ENCODE results near the gene GPATCH11.

The GPATCH11 gene
- 31.4 to 48.3 (median 43.3) reads per million in 4 experiments for total RNA-seq

DNA sequence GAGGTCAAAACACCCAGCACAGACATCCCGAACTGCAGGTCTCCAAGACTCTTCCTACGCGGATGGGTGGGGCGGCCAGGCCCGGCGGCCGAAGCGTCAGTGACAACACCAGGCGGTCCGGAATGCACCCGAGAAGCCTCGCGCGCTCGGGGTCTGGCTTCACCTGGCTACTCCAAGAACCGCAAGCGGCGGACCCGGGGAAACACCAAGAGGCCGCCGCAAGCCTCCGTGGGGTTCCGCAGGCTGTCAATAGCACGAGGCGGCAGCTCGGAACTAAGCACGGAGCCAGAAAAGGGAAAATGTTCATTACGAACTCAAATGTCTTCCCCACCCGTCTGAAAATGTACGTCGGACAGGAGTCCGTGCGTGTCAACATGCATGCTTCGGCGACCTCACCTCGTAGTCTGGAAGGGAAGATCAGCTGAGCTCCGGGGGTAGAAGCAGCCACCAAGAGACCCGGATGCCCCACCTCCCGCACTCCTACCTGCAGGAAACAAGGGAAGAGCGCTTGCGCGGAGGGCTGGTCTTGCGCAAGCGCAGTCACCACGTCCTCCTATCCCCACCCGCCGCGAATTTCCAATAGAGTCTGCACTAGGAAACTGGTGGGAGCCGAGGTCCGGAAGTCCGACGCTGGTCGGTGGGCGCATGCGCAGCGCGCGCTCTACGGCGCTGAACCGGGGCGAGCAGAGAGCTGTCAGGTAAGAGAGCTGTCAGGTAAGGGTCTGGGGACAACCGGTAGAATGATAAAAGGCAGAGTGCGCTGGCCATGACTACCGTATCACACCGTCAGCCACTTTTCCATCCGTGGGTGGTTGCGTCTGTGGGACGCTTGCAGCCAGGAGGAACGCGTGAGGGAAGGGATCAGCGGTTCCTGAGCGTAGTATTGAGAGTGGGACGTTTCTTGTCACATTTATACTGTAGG, at the start of gene GPATCH11, which contains the start of gene HEATR5B:
Gene GPATCH11, plus strand, starts transcription at position 646 of the 922 bp plus-strand sequence. CDS start 3,864 bp downstream, outside the sequence.
Gene HEATR5B, minus strand, starts transcription at position 500 of the 922 bp plus-strand sequence. CDS start 958 bp downstream, outside the sequence.
- peak; percentile 90 for DNase-seq

DNA sequence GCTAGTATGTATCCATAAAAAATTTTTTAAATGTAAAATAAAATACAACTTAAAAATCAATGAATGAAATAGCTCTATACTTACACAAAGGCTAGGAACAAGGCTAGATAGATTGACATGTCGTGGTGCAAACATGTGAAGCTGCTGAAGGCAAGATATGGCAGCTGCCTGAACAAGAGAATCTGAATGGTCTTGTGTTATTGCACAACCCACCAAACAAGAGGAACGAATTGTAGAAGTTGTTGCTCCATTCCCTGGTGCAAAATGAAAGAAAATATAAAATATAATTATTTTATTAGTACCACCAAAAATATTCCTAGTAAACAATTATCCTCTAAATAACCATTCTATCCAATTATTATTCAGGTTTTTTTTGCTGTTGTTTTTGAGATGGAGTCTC, 46.5 kb upstream of the GPATCH11 start:
- no peak for DNase-seq

DNA sequence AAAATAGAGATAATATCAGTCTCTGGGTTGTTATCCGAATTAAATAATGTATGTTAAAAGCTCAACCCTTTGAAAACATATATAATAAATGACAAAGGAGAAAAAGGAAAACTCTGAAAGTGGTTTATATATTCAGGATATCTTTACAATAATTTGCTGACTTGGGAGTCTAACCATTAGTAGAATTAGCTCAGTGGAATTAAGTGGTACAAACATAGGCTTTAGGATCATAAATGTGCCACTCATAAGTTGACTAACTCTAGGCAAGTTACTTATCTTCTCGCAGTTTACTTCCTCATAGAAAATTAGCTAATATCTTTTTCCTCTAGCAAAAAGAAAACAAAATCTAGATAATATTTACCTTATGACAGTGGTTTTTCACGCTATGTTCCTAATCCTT, 44.7 kb upstream of the GPATCH11 start:
- DNase-seq = no peak

DNA sequence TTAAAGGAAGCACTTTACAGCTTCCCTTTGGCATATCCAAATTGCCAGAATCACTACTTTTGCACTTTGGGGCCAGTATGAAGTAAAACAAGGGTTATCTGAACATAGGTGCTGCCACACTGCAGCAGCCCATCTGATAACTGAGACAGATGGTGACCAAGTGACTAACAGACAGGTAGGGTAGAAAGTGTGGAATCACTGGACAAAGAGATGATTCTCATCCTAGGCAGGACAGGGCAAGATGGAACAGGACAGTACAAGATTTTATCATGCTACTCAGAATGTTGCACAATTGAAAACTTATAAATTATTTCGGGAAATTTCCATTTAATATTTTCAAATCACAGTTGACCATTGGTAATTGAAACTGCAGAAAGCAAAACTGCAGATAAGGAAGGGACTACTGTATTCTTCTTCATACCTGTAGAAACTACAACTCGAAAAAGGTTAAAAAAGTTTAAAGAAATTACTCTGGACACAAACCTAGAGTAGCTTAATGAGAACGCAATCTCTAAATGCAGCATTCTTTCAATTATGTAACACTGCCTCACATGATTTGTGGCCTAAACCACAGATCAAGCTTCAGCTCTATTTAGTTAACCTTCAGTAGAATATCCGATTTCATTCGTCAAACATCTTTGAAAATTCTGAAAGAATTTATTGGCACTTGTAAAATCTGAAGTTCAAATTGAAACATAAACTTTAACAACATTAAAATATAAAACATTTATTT, 31.6 kb upstream of the GPATCH11 start:
- DNase-seq = no peak

DNA sequence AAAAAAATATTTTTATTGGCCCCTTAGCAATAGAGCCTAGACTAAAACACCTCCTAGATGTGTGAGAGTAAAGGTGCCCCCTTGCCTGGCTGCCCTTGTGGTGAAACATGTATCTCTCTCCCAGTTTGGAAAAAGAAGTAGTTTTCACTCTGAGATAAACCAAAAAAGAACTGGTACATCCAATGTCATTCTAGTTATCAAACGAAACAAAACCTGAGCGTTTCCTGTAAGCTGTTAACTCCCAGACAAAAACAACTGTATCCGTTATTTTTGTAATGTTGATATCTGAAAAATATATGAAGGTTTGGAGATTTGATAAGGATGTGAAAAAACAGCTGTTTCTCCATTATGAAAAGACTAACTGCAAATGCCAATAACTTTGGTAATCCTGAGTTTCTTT, 24.5 kb upstream of the GPATCH11 start:
- DNase-seq = no peak

DNA sequence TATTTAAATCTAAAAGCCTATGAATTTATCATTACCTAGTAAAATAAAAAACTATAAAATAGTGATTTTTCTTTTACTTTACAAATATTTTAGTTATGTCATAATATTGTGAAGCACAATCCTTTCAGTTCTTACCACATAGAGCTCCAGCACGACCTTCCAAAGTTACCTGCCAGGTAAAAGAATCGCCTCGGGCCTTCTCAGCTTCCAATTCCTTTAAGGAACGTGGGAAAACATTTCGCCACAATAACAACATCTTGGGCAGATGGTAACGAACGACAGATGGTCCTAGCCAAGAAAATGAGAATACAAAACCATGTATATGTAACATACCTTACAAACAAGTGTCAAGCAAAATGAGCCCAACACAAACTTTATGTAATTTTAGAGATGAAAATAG, 23.9 kb upstream of the GPATCH11 start:
- DNase-seq = no peak

DNA sequence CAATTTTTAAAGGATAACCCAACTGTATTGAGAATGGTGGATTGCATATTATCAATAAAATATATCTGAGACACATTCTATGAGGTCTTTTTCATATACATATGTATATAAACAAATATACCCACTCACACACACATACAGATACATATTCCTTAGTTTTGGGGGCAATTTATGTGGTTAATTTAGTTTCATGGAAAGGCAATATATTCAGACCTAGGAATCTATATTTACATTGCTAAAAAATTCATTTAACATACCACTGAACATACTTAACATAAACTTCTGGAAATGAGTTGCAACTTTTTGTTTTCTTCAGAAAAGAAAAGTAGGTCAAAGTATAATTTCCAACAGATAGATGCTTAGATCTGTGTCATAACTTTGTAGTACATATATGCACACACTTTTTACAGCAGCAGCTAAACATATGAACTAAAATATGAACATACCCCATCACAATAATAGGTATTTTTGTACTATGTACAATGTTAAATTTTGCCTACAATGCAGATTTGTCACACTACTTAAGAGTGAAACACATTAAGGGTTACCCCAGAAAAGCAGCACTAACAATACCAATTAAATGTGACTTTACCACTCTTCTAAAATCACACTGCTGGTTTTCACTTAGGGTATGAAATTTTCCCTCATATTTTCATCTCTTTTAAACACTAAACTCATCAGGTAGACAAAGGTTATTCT, 23.2 kb upstream of the GPATCH11 start:
- DNase-seq = no peak

DNA sequence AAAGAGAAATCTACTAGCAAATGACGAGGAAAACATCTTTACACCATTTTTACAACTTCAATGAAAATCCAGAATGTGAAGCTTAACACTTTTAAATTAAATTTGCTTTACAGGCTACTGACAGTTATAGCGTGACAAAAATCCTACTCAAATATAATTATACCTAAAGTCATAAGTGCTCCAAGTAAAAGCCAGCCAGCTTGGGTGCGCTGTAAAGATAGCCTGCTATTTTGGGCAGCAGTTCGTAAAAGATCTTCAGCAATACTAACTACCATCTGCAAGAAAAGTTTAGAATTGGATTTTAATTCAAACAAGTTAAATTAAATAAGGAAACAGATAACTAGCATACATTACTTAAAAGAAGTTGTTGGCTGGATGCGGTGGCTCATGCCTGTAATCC, 22.5 kb upstream of the GPATCH11 start:
- DNase-seq = no peak

DNA sequence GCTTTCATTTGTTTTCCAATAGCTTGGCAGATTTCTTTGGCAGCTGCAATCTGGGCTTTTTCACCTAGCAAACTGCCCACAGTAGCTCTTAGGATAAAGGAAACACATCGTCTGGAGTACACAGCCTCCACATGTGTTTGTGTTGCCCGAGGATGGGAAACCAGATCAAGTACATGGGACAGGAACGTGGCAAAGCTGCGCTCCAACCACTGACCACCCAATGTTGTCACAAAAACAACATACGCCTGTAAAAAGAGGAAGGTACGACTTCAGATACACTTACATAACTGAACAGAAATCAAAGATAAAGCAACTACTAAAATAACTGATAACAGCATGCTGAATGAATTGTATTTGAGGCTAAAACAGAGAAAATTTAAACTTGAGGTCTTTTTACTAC, 15.6 kb upstream of the GPATCH11 start:
- no peak for DNase-seq

DNA sequence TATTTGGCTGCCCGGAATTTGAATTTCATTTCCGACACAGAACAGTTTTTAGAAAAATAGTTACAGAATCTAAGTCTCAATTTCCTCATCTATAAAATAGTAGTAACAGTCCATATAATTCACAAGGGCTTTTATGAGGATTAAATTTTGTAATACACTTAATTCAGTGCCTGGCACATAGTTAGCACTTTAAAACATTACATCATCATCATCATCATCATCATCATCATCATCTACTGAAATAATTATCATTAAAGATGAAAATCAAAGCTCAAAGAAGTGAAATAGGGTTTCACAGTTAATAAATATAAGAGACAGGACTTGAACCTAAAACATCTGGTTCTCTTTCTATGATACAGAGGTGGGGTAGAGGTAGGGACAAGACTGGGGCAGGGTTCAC, 13.4 kb upstream of the GPATCH11 start:
- no peak for DNase-seq

DNA sequence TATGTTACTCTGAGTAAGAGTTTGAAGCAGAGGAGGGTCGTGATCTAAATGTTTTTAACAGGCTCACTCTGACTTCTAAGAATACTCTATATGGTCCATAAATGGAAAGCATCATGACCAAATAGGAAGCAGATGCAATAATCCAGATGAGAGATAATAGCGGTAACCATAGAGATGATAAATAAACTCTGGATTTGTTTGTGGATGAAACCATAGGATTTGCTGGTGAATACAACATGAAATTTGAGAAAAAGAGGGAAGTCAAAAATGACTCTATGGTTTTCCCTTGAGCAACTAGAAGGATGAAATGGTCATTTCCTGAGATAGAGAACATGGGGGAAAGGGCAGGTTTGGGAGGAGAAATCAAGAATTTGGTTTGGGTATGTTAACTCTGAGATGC, 4.1 kb upstream of the GPATCH11 start:
- no peak for DNase-seq

DNA sequence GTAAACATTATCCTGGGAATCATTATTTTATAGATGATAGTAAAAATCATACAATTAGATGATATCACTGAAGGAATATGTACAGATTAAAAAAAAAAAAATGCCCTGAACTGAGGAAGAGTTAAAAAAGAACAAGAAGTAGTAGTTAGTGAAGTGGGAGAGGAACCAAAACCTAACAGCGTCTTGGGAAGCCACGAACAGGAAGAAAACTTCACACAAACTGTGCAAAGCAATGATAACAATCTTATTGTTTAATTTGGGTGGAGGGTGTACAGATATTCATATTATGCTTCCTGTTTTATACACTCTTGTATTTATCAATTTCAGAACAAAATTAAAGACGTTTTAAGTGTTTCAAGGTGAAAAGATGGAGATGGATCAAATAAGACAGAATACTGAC, 3.6 kb upstream of the GPATCH11 start:
- DNase-seq = no peak

DNA sequence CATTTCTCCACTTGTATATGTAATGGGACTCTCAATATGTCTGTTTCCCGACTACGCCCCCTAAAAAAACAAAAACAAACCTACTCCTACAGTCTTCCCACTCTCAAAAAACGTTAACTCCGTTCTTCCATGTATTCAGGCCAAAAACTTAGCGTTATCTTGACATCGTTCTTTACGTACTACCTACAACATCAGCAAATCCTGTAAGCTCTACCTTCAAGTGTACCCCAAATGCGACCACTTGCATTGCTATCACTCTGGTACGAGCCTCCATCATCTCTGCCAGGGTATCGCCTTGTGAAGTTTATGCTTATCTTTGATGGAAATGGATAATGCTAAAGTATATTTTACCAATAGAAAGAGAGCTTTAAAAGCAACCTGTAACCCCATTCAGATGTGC, 479 bp downstream of the GPATCH11 start:
- no peak for DNase-seq

DNA sequence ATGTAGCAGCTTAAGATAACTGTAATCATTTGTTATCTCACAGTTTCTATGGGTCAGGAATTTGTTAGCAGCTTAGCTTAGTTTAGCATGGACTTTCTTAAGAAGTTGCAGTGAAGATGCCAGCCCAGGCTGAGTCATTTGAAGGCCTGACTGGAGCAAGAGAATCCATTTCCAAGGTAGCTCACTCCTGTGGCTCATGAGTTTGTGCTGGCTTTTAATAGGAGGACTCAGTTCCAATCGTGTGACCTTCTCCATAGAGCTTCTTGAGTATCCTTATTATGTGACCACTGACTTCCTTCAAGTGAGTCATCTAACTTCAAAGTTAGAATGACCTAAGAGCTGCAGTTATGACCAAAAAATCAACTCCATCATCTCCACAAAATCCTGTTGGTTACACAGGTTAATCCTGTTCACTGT, 1.4 kb downstream of the GPATCH11 start:
- DNase-seq = no peak

DNA sequence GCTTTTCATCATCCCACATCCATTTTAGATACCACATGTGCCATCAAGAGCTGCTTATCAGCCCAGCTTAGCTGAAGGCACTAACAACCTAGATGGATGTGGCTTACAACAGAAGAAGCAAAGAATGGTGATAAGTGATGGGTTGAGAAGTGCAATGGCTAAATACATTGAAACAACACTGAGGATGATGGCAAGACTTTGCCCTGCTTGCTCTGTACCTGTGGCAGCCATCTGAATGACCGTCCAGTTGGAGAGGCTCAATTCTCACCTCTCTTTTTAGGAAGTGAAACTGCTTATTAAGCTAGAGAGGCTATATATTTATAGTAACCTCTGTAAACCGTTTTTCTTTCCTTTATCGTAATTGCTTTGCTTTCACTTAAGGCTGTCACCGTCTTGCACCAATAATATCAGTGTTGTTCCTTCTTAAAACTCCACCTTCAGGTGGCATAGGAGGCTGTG, 5.7 kb downstream of the GPATCH11 start:
- DNase-seq = no peak

DNA sequence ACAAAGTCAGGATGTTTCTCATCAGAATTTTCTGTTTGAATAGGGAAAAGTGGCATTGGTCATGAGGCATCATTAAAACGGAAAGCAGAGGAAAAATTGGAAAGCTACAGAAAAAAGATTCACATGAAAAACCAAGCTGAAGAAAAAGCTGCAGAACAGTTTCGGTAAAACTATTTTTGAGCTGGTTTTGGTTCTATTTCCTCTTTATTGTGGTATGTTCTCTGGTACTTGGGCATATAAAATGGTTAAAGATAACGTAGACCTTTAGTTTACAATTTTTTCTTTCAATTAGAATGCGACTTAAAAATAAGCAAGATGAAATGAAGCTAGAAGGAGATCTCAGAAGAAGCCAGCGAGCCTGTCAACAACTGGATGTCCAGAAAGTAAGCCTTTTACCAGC, 7.6 kb downstream of the GPATCH11 start:
- no peak for DNase-seq

DNA sequence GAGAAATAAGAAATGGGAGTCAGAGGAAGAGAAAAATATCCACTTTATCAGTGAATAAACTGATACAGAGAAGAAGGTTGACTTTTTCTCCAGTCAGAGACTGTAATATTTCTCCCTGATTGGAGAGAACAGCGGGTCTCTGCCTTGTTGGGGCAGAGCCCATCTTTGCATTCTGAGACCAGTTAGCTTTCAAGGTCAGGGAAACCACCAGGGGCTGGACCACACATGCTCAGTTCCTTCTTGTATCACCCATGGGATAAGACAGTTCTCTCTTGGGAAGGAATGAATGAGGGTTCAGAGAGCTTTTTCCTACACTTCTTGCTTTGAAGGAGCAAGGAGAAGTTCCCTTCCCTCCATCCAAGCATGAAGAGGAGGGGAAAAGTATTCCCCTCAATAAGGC, 12.2 kb downstream of the GPATCH11 start:
- no peak for DNase-seq

DNA sequence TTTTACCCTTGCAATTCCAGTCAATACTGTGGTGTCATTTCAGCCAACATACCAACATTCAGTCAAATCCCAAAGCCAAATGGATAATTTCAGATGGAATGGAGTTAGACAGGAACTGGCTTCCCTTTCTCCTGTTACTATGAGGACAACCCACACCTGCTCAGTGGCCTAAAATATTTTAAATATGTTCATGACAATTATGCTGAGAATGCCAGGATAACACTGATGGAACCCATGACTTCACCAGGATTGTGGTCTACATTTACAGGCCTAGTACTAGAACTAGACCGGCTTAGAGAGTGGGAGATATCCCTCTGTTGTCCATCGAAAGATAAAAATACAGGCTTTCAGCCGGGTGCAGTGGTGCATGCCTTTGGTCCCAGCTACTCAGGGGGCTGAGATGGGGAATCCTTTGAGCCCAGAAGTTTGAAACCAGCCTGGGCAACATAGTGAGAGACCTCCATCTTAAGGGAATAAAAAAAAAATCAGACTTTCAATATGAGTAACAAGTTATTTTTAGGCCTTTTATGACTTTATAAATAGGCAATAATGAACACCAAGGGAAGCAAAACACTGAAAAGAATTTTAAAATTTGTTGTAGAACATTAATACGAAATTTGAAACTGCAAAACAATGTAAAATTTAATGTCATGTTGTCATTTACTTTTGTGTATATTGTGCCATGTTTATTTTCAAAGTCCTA, 14.2 kb downstream of the GPATCH11 start:
- DNase-seq = no peak

DNA sequence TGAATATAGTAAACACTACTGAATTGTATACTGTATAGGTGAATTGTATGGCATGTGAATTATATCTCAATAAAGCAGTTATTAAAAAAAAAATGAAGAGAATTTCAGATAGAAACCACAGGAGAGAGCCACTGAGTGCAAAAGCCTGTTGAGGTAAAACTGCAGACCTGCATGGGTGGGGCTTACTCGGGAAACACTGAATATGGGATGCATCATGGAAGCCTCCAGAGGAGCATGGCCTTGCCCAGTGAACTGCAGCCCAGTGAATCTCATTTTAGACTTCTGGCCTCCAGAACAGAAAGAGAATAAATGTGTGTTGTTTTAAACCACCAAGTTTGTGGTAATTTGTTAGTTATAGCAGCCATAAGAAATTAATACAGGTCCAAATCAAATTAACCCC, 15.7 kb downstream of the GPATCH11 start:
- DNase-seq = no peak

DNA sequence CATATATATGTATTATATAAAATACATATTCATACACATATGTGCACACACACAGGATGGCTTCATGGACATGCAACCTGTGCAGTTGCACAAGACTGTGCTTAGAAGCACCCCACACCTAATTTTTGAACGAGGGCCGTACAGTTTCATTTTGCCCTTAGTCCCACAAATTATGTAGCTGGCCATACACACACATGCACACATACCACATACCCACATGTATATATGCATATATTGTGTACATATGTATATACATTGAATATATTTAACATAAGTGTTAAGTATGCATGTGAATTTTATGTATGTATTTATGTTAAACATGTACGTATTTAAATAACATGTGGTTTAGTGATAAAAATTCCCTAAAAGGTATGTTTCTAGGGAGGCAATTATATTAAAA, 18.3 kb downstream of the GPATCH11 start:
- no peak for DNase-seq

DNA sequence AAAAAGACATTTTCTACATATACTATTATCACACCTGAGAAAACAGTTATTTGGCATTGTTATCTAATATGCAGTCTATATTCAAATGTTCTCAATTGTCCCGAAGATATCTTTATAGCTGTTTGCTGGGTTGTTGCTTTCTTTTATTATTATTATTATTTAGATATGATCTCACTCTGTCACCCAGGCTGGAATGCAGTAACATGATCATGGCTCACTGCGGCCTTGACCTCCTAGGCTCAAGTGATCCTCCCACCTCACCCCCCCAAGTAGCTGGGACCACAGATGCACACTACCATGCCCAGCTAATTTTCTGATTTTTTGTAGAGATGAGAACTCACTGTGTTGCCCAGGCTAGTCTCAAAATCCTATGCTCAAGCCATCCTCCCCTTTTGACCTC, 19.9 kb downstream of the GPATCH11 start:
- DNase-seq = no peak

DNA sequence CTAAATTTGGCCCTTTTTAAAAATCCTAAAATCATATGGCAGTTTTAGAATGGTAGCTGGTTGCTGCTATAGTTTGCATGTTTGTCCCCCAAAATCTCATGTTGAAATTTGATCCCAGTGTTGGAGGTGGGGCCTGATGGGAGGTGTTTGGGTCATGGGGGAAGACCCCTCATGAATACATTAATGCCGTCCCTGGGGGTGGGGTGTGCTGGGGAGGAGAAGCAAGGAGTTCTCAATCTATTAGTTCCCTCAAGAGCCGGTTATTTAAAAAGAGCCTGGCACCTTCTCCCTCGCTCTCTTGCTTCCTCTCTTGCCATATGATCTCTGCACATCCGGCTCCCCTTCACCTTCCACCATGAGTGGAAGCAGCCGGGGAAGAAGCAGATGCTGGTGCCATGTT, 20.8 kb downstream of the GPATCH11 start:
- DNase-seq = no peak

DNA sequence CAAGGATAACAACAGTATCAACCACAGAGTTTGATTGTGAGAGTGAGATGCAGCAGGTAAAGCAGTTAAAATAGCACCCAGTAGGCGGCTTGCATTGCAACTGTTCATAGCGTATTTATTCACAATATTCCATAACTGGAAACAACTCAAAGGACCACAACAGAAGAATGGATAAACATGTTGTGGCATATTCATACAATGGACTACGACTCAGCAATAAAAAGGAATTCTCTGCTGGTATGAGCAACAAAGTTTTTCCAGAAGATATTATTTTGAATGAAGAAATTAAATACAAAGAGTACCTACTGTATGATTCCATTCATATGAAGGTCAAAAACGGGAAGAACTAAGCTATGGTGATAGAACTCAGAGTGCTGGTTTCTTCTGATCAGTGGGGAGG, 25.2 kb downstream of the GPATCH11 start:
- no peak for DNase-seq

Measured in effector CD8-positive, alpha-beta T cell (primary cell).